ENCODE measurements around the gene SPAG16.

Gene SPAG16

DNA sequence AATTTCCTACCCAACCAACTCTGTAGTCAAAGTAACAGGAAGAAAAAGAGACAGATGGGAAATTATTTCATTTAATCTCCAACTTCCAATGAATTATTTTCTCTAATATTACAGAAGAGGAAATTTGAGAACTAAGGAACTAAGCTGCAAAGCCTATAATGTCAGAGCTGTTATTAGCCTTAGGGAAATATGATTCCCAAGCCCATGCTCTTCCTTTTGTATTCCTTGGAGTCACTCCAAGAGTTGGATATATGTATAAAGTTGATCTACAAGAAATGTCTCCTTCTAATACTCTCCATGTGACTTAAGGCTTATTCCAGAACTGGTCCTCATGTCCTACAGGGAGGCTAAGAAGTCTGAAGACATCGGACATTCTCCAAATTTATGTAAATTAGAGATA, 1095.0 kb downstream of the SPAG16 start:
- H3K9me3 ChIP-seq (ENCODE audit: control insufficient read depth, low read length): no peaks in the 10 kb centered on the region

DNA sequence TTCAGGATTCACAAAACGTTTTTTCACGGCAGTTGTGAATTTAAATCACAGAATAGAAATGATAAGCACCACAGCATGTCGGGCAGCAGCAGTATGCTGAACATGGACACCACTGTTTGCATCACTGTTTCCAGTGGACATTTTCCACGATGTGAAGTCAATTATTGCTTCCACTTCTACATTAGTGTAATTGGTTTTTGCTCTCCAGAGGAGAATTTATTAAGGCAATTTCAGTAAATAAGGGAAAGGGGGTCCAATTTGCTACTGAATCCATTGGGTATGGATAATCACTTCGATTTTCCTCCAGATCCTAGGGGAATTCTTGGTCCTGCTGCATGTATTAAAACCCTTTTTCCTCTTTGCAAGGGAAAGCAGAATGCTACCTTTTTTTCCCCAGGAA, 1096.4 kb downstream of the SPAG16 start:
- no peak overlapping the region for H3K4me3 ChIP-seq (ENCODE audit: extremely low read depth, insufficient read depth, low read length, poor library complexity, severe bottlenecking)
- no peaks in the 10 kb centered on the region for H3K36me3 ChIP-seq (ENCODE audit: control insufficient read depth, insufficient read depth, low read length)
- WGBS, 2 experiments (ENCODE audit: insufficient coverage in 2 of 2): 80 to 88% methylated on average over 4 of the region's 5 CpGs
- H3K4me1 ChIP-seq (ENCODE audit: control insufficient read depth, insufficient read depth, low read length, poor library complexity, severe bottlenecking): no peaks in the 10 kb centered on the region
- H3K27ac ChIP-seq (ENCODE audit: low read depth, low read length, severe bottlenecking): no peak overlapping the region
- H3K9me3 ChIP-seq (ENCODE audit: control insufficient read depth, low read length): no peaks in the 10 kb centered on the region

More for the DNA sequence above, 1095.0 kb downstream of the SPAG16 start:
- H3K36me3 ChIP-seq (ENCODE audit: control insufficient read depth, insufficient read depth, low read length): no peaks in the 10 kb centered on the region
- H3K4me1 ChIP-seq (ENCODE audit: control insufficient read depth, insufficient read depth, low read length, poor library complexity, severe bottlenecking): no peaks in the 10 kb centered on the region
- H3K27ac ChIP-seq (ENCODE audit: low read depth, low read length, severe bottlenecking): no peak overlapping the region
- no peak overlapping the region for H3K4me3 ChIP-seq (ENCODE audit: extremely low read depth, insufficient read depth, low read length, poor library complexity, severe bottlenecking)
- WGBS, 2 experiments (ENCODE audit: insufficient coverage in 2 of 2): 100% methylated on average over 1 of the region's 1 CpG; no CpG with 5 or more reads in 1 of the 2 experiments

DNA sequence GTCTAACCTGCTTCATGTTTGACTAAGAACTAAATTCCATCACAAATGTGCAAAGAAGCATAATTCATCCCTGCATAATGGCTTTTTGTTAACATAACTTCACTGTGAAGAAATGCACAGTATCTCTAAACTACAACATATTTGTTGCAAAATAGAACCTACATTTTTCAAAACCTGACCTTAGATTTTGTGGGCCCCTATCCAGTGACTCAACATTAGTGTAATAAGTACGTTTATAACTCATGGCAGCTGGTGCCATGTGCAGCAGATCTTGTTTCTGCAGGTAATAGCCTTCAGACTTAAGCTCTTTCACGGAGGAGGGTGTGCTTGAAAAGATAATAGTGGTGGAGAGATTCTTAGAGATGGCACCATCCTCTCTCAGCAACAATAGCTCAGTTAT, 1098.0 kb downstream of the SPAG16 start:
- H3K4me1 ChIP-seq (ENCODE audit: control insufficient read depth, insufficient read depth, low read length, poor library complexity, severe bottlenecking): no peaks in the 10 kb centered on the region
- H3K4me3 ChIP-seq (ENCODE audit: extremely low read depth, insufficient read depth, low read length, poor library complexity, severe bottlenecking): no peak overlapping the region
- no peaks in the 10 kb centered on the region for H3K36me3 ChIP-seq (ENCODE audit: control insufficient read depth, insufficient read depth, low read length)
- no CpG with 5 or more reads among the region's 2 CpGs for whole genome bisulfite sequencing, 2 experiments (ENCODE audit: insufficient coverage in 2 of 2)
- no peaks in the 10 kb centered on the region for H3K9me3 ChIP-seq (ENCODE audit: control insufficient read depth, low read length)
- no peak overlapping the region for H3K27ac ChIP-seq (ENCODE audit: low read depth, low read length, severe bottlenecking)

DNA sequence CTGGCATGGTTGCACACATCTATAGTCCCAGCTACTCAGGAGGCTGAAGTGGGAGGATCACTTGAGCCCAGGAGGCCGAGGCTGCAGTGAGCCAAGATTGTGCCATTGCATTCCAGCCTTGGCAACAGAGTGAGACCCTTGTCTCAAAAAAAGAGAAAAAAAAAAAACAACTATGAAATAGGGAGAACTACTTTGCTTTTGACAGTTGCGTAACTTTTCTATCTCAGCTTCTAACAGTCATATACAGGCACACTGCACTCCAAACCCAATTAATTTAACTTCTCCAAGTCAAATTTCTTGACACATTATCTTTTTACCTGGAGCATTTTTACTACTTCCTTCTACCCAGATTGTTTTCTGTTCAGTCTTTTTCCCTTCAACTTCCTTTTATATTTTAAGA, 1102.5 kb downstream of the SPAG16 start:
- H3K4me3 ChIP-seq (ENCODE audit: extremely low read depth, insufficient read depth, low read length, poor library complexity, severe bottlenecking): no peak overlapping the region
- WGBS, 2 experiments (ENCODE audit: insufficient coverage in 2 of 2): 68 to 100% methylated on average over 1 to 2 of the region's 2 CpGs
- H3K36me3 ChIP-seq (ENCODE audit: control insufficient read depth, insufficient read depth, low read length): no peaks in the 10 kb centered on the region
- H3K27ac ChIP-seq (ENCODE audit: low read depth, low read length, severe bottlenecking): no peak overlapping the region
- H3K4me1 ChIP-seq (ENCODE audit: control insufficient read depth, insufficient read depth, low read length, poor library complexity, severe bottlenecking): no peaks in the 10 kb centered on the region
- H3K9me3 ChIP-seq (ENCODE audit: control insufficient read depth, low read length): no peaks in the 10 kb centered on the region

DNA sequence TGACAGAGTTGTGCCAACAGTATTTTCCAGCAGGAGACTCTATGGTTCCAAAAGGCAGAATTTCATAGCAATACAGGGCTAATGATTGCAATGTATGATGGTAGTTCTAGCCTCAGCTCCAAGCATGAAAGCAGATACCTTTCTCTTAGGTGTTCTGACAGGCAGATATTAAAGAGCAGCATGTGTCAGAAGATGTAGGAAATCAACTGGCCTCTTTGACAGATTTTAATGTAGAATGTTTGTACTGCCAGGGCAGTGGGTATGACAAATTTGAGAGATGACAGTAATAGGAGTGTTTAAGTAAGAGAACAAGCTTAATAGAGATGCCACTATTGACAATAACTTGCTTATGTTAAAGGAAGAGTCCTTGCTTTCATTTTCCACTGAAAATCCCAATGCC, 1105.1 kb downstream of the SPAG16 start:
- no peaks in the 10 kb centered on the region for H3K9me3 ChIP-seq (ENCODE audit: control insufficient read depth, low read length)
- H3K4me3 ChIP-seq (ENCODE audit: extremely low read depth, insufficient read depth, low read length, poor library complexity, severe bottlenecking): no peak overlapping the region
- no peaks in the 10 kb centered on the region for H3K4me1 ChIP-seq (ENCODE audit: control insufficient read depth, insufficient read depth, low read length, poor library complexity, severe bottlenecking)
- H3K27ac ChIP-seq (ENCODE audit: low read depth, low read length, severe bottlenecking): no peak overlapping the region
- H3K36me3 ChIP-seq (ENCODE audit: control insufficient read depth, insufficient read depth, low read length): no peaks in the 10 kb centered on the region

DNA sequence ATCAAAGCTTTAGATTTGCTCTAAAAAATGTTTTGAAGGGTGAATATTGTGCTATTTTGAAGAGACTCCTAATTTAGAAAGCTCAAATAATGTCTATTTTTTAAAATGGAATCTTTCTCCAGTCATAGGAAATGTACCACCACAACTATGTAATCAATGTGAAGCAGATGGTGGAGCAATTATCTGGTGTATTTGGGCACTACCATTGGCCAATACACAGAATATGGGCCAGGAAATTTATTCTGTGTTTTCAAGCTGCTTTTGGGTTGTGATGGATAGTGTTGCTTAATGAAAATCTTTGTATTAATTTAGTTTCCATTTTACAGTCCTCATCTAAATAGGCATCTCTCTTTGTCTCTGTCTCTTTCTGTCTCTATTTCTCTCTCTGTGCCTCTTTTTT, 1109.5 kb downstream of the SPAG16 start:
- H3K27ac ChIP-seq (ENCODE audit: low read depth, low read length, severe bottlenecking): no peak overlapping the region
- H3K4me3 ChIP-seq (ENCODE audit: extremely low read depth, insufficient read depth, low read length, poor library complexity, severe bottlenecking): no peak overlapping the region
- no peaks in the 10 kb centered on the region for H3K9me3 ChIP-seq (ENCODE audit: control insufficient read depth, low read length)
- no peaks in the 10 kb centered on the region for H3K4me1 ChIP-seq (ENCODE audit: control insufficient read depth, insufficient read depth, low read length, poor library complexity, severe bottlenecking)
- no peaks in the 10 kb centered on the region for H3K36me3 ChIP-seq (ENCODE audit: control insufficient read depth, insufficient read depth, low read length)

DNA sequence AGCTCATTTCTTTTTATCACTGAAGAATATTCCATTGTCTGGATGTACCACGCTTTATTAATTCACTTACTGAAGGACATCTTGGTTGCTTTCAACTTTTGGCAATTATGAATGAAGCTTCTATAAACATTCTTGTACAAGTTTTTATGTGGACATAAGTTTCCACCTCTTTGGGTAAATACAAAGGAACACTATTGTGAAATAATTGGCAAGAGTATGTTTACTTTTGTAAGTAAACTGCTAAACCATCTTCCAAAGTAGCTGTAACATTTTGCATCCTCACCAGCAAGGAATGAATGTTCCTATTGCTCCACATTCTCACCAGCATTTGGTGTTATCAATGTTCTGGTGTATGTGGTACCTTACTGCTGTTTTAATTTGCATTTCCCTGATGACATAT, 1110.8 kb downstream of the SPAG16 start:
- WGBS, 2 experiments (ENCODE audit: insufficient coverage in 2 of 2): no CpG with 5 or more reads among the region's 1 CpG
- no peaks in the 10 kb centered on the region for H3K9me3 ChIP-seq (ENCODE audit: control insufficient read depth, low read length)
- H3K36me3 ChIP-seq (ENCODE audit: control insufficient read depth, insufficient read depth, low read length): no peaks in the 10 kb centered on the region
- no peaks in the 10 kb centered on the region for H3K4me1 ChIP-seq (ENCODE audit: control insufficient read depth, insufficient read depth, low read length, poor library complexity, severe bottlenecking)
- no peak overlapping the region for H3K4me3 ChIP-seq (ENCODE audit: extremely low read depth, insufficient read depth, low read length, poor library complexity, severe bottlenecking)
- no peak overlapping the region for H3K27ac ChIP-seq (ENCODE audit: low read depth, low read length, severe bottlenecking)

DNA sequence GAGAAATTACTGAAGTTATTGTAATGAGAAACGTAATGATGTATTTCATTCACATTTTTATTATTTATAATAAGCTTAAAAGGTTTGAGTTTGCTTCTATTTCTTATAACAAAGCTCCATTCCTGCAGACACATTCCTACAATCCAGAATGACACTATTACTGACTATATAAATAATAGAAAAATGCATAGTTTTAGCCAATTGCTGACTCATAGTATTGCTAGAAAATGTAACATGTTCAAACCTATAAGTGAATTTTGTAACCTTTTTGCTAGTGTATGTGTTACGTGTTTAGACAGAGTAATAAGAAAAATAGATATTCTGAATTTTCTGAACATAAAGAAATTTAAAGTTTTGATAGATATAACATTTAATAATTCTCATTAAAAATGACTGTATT, 1117.3 kb downstream of the SPAG16 start:
- Histone ChIP-seq H3K4me1 (ENCODE audit: control insufficient read depth, insufficient read depth, low read length, poor library complexity, severe bottlenecking) (no peaks in the 10 kb centered on the region), H3K27ac (ENCODE audit: low read depth, low read length, severe bottlenecking) (no peak overlapping the region), H3K4me3 (ENCODE audit: extremely low read depth, insufficient read depth, low read length, poor library complexity, severe bottlenecking) (no peak overlapping the region), H3K36me3 (ENCODE audit: control insufficient read depth, insufficient read depth, low read length) (no peaks in the 10 kb centered on the region), H3K9me3 (ENCODE audit: control insufficient read depth, low read length) (no peaks in the 10 kb centered on the region)
- WGBS, 2 experiments (ENCODE audit: insufficient coverage in 2 of 2): no CpG with 5 or more reads among the region's 2 CpGs

DNA sequence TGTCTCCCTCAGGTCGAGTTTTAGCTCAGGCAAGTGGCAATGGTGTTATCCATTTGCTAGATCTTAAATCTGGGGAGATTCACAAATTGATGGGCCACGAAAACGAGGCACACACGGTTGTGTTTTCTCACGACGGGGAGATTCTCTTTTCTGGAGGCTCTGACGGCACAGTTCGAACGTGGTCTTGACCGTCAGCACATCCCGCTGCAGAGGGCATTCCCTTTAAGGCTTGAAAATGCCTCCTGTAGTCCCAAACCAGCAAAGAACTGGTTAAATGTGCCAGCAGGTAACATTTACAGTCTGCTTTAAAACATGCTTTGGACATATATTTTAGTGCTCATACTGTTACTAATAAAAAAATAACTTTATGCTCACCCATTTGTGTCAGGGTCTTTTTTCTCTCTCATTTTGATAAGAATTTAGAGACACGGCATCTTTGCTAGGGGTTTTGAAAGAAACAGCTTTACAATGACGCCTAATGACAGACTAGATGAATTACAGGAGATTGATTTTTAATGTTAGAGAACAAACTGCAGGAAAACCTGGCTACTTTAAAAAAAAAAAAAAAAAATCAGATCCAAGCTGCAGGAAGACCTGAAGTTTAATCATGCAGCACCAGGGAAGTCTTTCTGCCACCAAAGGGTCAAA, 1126.0 kb downstream of the SPAG16 start:
- Histone ChIP-seq H3K36me3 (ENCODE audit: control insufficient read depth, insufficient read depth, low read length) (no peaks in the 10 kb centered on the region), H3K9me3 (ENCODE audit: control insufficient read depth, low read length) (no peaks in the 10 kb centered on the region), H3K27ac (ENCODE audit: low read depth, low read length, severe bottlenecking) (no peak overlapping the region), H3K4me1 (ENCODE audit: control insufficient read depth, insufficient read depth, low read length, poor library complexity, severe bottlenecking) (no peaks in the 10 kb centered on the region), H3K4me3 (ENCODE audit: extremely low read depth, insufficient read depth, low read length, poor library complexity, severe bottlenecking) (no peak overlapping the region)
- WGBS, 2 experiments (ENCODE audit: insufficient coverage in 2 of 2): 49 to 56% methylated on average over 10 to 11 of the region's 13 CpGs

DNA sequence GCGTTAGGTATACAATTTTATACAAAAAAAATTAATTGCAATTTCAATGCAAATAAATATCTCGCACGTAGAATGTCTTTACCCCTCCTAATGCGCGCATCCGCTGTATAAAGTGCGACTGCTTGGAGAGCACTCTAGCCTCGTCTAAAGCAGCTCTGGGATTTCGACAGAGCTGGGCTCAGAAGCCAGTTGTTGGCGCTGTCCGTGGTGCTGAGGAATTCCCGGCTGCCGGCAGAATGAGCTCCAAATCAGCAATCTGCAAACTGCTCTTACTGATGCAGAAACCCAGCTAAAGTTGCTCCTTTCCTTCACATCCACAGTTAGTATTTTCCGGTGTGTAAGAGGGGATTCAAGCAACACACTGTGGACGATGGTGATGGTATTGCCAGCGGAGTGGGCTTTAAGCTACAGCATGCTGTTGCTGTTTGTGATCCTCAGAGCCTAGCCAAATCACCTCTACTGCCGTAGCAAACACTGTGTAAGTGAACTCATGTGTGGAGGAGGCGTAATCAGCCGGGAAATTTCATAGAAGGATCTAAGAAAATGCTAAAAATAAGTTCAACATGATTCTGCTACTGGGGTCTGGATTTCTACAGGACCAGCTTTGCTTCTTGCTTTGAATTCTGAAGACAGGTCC, 1126.8 kb downstream of the SPAG16 start, which contains the start of gene VWC2L:
Gene VWC2L, plus strand, starts transcription at position 137 of the 637 bp plus-strand sequence. CDS start 3,140 bp downstream, outside the sequence.
- H3K27ac ChIP-seq (ENCODE audit: low read depth, low read length, severe bottlenecking): no peak within 1 kb of the TSS
- no peaks in the 10 kb centered on the region for H3K36me3 ChIP-seq (ENCODE audit: control insufficient read depth, insufficient read depth, low read length)
- no peak within 1 kb of the TSS for H3K4me3 ChIP-seq (ENCODE audit: extremely low read depth, insufficient read depth, low read length, poor library complexity, severe bottlenecking)
- WGBS, 2 experiments (ENCODE audit: insufficient coverage in 2 of 2): 13% methylated on average over 15 to 16 of the region's 19 CpGs
- H3K4me1 ChIP-seq (ENCODE audit: control insufficient read depth, insufficient read depth, low read length, poor library complexity, severe bottlenecking): no peaks in the 10 kb centered on the region
- no peaks in the 10 kb centered on the region for H3K9me3 ChIP-seq (ENCODE audit: control insufficient read depth, low read length)

DNA sequence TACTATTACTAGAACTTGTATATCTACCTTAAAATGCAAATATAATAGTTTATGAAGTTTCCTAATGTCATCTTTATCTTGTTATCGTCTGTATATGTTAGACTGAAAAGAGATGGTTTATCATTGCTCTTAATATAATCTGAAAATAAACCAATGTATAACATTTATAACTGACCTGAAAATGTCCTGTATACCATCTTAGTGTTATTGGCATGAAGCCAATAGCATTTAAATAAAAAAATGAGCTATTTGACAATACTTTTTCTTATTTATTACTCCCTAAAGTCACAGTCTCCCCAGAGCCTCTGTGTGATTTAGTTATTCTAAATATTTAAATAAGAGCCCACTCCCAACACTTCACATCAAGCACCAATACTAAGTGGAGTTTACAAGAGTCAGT, 1128.4 kb downstream of the SPAG16 start:
- Histone ChIP-seq H3K4me1 (ENCODE audit: control insufficient read depth, insufficient read depth, low read length, poor library complexity, severe bottlenecking) (no peaks in the 10 kb centered on the region), H3K9me3 (ENCODE audit: control insufficient read depth, low read length) (no peaks in the 10 kb centered on the region), H3K4me3 (ENCODE audit: extremely low read depth, insufficient read depth, low read length, poor library complexity, severe bottlenecking) (no peak overlapping the region), H3K27ac (ENCODE audit: low read depth, low read length, severe bottlenecking) (no peak overlapping the region), H3K36me3 (ENCODE audit: control insufficient read depth, insufficient read depth, low read length) (no peaks in the 10 kb centered on the region)
- WGBS, 2 experiments (ENCODE audit: insufficient coverage in 2 of 2): no CpG with 5 or more reads among the region's 1 CpG
